ENCODE data around the gene PTPRB.

Gene PTPRB

DNA sequence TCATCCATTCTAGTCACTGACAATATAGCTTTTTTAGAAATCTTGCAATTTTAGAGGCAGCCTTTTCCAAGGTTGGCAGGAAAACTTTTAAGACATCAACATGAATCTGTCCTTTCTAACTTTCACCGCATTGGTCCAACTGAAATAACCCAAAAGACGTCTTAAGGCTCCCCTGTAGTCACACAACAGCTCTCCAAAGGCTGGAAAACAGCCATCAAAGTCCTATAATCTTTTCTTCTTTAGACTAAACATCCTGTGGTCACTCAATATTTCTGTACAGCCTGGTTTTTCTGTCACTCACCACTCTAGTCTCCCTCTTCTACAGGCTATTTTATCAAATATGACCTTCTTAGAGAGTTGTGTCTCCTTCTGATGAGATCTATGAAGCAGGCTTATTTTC is 4.5 kb upstream of the PTPRB start:
- DNase-seq: no peak

DNA sequence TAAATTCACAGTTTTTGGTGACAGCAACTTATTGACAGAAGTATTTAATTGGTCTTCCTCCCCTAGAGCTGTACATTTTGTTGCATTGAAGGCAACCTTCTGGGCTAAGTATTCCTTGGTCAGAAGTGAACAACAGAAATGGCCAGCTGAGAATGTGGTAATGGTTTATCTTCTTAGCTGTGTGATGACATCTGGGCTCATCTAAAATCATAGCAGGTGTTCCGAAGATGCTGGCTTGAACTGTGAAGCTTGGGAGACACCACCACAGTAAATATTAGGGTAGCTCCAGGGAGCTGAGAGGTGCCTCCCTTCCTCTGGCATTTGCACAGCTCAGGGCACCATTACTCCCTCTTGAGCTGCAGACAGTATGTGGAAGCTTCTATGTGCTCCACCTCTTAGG is 3.7 kb upstream of the PTPRB start:
- DNase-seq: no peak

DNA sequence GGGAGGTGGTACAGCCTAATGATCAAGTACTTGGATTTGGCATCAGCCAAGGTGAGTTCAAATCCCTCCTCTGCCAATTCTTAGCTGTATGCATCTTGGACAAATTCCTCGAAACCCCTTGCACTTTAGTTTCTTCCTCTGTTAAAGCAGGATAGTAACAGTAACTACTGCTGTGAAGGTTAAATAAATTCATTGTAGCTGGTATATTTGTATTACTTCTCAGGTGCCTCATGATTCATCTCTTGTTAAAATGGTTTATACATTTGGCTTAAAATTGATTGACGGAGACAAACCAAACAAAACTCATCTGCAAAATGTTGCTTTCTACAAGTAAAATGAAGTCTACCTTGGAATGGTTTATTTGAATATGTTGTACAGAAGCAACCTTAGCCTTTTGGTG is 2.3 kb upstream of the PTPRB start:
- DNase-seq: no peak

DNA sequence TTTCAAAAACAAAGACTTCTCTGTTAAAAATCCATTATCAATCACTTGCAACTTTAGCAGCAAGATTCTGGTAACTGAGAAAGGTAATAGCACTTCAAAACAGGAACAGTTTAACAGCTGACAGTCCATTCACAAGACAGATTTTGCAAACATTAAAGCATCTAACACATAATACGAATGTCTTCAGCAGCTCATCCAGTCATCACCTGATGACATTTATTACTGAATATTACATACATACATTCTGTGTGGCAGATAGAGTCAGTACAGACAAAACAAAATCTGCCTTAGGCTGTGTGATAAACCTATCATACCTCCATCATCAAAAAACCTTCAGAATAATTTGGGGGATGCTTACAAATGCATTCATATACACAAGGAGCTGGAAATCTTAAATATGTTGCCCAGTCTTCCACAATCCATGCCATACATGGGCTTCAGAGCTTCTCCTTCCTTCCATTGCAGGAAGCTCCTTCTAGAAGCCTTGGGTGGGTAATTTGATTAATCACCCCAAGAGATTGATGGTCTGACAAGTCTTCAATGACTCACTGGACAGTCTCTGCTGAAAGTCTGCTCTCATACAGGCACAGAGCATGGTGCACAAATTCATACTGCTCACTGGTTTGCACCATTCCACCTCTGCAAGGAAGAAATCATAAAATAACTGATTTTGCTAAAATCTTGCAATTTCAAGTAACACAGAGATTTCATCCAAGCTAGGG is 1.6 kb upstream of the PTPRB start:
- no peak for DNase-seq

DNA sequence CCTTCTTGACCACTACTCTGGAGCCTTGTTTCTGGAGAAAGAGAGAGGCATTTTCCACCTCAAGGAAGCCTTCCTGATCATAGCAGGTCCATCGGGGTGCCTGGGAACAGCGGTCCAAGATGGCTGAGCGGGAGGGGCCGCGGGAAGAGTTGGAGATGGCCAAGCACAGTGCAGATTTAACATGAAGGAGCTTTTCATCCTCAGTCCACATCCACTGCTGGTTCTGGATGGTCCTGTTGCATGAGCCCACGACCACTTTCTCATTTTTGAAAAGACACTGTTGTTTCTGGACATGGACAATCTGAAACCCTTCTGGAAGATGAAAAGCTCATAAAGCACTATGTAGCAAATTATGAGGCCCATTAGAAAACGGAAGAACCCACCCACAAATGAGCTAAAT is 1.5 kb downstream of the PTPRB start:
- no peak for DNase-seq

DNA sequence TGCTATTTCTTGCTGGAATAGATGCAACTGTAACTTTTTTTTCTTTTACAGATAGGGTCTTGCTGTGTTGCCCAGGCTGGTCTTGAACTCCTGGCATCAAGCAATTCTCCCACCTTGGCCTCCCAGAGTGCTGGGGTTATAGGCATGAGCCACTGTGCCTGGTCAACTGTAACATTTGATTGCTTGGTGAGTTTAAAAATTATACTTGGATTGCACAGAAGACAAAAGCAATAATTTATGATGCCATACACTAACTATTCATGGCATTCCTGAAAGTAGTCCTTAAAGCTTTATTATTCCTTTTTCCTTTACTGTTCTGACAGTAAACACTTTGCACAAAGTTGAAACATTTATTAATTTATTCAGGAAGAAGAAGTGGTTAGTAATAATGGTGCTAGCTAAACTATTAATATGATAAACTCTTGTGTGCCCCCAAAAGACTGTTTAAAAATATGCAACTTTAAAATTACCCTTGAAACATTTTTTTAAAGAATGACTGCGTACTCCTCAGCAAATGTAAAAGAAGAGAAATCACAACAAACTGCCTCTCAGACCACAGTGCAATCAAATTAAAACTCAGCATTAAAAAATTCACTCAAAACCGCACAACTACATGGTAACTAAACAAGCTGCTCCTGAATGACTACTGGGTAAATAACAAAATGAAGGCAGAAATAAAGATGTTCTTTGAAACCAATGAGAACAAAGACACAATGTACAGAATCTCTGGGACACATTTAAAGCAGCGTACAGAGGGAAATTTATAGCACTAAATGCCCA is 8.3 kb downstream of the PTPRB start:
- DNase-seq: no peak

DNA sequence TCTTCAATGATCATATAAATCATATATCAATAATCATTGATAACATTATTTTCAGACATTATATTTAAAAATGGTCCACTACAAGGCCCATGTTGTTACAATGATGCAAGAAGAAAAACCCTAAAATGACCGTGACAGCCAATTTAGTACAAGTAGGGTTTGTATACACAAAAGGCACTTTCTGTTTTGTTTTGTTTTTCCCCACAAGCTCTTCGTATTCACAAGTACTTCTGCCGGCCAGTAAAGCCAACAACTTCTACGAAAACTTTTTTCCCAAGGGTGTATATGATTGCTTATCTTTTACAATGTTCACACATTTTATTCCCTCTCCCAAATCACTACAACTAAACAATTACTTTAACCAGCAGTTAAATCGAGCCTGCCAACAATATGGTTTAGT is 9.6 kb downstream of the PTPRB start:
- DNase-seq: no peak

DNA sequence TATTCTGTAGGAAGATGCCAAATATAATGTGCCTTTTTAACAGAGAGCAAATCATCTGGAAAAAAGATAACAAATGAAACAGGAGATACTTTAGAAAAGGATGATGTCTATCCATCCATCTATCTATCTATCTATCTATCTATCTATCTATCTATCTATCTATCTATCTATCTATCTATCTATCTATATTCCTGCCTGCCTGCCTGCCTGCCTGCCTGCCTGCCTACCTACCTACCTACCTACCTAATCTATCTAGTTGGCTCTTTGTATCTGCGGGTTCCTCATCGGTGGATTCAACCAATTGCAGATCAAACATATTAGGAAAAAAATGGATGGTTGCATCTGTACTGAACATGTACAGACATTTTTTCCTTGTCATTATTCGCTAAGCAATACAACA is 11.0 kb downstream of the PTPRB start:
- no peak for DNase-seq

DNA sequence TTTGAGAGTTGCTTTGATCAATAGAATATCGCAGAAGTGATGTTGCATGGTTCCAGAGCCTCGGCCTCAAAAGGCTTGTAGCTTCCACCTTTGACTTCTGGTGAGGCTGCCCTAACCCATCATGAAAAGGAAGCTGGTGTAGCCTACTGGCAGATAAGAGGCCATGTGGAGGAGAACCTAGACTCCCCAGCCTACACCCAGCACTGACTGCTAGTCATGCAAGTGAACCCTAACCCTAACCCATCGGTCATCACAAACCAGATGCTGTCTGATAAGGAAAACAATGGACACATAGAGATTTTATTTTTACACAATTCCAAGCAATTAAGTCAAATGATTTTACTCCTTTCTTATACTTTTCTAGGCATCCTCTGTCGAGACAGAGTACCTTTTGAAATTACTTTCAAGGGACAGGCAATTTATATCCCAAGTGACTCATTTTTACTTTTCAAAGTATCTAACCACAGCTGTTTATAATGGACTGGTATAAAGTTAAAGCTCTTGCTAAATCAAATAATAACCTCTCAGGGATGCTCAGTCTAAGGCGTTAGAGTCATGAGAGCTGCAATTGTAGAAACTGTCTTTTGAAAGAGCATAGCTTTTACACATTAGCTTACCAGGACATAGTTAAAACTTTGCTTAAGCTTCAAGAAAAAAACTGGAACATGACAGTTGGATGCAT is 17.6 kb downstream of the PTPRB start:
- no peak for DNase-seq

DNA sequence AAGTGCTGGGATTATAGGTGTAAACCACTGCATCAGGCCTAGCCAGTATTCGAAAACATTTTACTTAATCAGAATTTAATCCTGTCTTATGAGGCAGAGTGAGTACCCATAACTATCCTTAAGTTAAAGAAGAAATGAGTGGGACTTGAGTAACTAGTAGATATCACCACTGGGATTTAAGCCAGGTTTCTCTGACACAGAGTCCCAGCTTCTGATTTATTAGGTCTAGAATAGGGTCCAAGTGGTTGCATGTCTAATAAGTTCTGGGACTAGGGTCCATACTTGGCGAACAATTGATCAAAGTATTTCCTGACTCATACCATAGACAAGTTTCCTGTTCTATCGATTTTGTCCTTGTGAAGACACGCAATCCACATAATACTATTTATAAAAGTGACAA is 18.9 kb downstream of the PTPRB start:
- DNase-seq: no peak

DNA sequence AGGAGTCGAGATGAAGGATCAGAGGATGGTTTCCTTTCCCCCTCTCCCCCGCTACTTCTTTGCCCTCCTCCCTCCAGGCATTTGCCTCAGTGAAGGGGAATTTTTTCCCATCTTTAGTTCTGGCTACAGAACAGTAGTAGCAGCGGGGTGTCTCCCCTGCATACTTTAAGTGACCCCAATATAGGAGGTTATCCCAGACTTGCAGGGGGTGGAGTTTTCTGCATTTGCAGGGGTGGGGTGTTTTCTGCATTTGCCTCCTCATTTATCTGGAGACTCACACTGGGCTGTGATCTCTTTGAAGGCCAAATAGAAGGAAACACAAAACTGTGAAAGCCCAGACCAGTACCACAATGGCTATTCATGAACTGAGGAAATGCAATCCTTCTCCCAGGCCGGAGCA is 19.8 kb downstream of the PTPRB start:
- no peak for DNase-seq

DNA sequence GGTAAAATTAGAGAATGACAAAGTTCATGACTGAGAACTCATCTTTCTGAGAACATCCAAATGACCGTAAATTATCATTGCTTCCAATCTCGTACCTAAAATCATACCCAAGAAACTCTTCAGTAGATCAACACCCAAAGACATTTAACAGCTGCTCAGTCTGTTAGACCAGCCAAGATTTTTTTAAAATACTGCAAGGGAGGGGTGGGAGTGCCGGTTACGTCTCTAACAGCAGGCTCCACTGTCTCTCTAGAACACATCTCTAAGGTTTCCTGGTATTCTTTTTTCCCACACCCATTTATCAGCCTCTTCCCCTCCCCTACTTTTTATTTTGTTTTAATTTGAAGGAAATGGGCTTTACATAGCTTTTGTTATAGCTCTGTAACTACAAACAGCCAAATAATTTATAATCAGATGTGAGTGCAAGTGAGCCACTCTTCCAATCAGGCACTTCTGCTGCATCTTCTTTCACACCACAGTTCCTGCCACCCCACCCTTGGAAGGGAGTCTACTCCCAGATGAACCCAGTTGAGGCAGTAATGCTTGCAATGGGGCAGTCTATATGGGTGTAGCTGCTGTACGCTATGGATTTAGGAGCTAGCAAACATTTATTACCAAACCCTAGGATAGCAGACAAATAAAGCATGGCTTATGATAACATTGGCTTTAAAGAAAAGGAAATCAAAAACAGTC is 21.9 kb downstream of the PTPRB start:
- no peak for DNase-seq

DNA sequence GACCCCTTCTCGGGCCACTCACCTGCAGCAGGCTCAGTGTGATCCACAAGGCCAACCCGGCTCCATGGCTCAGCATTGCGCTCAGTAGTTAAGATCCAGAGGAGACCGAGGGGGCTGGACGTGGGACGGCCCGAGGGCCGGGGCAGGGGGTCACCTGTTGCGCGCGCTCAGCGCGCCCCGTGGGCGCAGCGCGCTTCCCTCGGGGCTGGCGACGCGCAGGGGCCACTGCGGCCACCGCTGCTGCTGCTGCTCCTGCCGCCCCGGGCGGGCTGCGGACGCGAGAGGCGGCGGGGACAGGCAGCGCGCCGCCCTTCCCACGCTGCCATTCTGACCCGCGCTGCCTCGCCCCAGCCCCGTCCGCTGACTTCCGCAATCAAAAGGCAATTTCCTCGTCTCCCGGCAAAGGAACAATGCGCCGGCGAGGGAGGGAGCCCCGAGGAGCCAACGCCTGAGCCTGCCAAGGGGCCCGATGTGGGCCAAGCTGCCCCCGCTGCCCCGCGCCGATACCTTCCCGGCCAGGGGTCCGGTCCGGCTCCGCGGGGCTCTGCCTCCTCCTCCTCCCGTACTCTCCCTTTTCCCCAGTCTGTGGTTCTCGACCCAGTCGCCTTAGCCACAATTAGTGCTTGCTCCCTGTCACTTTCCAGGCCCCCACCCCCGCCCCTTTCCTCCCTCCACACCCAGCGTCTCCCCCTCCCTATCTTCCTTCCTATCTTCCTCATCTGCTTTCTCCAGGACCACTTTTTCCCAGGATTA is 27.3 kb downstream of the PTPRB start:
- DNase-seq: no peak

DNA sequence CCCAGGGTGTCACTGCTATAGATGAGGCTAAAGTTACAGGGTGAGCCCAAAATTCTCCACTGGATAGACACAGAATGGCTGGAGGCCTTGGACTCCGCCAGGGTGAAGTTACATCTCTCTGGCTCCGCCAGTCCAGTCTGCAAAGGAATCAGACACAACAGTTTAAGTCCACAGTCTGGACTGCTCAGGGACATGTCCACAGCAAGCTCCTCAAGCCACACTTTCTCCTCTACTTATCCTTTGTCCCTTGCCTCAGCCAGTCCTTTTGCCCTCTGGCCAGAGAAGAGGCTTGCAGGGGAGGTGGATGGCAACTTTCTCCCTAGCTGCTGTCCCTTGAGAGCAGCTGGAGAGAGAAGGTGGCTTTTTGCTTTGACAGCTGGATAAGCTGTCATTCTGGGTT is 28.0 kb downstream of the PTPRB start:
- DNase-seq: no peak

DNA sequence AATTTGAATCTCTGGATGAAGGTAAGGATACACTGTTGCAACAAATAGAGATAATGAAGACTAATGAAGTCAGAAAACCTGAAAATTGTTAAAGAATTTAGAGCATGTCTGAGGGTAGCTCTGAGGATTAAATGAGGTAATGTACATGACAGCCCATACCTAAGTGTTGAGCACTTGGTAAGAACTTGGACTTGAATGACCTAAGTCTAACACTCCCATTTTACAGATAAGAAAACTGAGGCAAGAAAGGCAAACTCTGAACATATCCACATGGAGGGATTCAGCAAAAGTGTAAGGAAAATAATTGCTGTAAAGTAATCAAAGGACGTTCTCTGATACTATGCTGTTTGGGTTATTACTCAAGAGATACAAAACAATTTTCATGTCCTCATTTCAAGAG is 29.0 kb downstream of the PTPRB start:
- no peak for DNase-seq

DNA sequence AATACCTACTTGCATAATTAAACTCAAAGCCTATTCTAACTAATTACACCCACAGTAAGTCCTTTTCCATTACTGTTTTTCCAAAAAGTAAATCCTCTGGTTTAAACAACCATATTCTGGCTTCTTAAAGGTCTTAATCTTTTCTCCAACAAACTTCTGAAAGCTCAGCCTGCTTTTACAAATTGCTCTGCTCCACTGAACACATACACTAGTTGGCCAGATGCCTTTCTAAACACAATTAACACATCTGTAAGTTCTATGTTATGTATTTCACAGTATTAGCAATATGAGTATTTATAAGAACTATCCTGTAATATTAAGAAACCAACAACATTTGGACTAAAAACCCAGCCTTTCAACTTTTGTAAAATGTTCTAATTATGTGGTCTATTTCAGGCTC is 30.1 kb downstream of the PTPRB start:
- no peak for DNase-seq

DNA sequence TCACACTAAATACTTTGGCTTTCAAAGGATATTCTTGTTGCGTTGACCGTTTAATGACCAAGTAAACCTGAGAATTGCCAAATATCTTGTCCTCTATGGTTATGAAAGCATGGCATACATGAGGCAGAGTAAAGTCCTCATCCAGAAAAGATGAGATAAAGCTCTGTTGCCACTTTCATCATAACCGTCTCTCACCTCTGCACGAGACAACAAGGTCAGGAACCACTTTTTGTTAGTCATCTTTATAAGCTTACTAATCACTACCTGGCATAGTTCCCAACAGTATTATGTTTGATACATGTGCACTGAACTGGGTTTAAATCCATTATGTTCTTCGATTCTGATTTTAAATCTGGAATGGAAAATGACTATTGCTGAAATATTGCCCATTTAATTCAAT is 31.3 kb downstream of the PTPRB start:
- no peak for DNase-seq

DNA sequence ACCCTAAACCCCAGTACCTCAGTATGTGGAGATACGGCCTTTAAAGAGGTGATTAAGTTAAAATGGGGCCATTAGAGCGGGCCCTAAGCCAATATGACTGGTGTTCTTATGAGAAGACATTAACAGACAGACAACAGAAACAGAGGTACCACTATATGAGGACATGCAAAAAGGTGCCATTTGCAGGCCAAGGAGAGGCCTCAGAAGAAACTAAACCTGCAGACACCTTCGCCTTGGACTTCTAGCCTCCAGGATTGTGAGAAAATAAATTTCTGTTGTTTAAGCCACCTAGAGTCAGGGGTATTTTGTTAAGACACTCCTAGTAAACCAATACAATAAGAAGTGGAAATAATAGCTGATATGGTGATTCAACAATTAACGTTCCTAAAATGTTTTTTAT is 32.6 kb downstream of the PTPRB start:
- DNase-seq: no peak

DNA sequence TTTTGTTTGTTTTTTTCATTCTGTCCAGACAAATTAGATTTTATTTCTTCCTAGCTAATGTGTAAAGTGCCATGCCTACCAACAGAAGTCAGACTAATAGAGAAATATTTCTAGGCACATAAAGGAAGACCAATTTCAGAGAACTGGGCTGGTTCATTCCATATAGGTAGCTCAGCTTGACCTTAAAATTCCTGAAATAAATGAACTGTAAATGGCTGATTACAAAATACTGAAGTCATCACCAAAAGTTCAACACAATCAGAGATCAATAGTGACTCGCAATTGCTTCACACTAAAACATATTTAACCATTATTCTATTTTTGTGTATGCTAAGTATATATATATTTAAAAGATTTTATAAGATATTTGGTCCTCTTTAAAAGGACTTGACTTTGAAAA is 34.2 kb downstream of the PTPRB start:
- DNase-seq: no peak

DNA sequence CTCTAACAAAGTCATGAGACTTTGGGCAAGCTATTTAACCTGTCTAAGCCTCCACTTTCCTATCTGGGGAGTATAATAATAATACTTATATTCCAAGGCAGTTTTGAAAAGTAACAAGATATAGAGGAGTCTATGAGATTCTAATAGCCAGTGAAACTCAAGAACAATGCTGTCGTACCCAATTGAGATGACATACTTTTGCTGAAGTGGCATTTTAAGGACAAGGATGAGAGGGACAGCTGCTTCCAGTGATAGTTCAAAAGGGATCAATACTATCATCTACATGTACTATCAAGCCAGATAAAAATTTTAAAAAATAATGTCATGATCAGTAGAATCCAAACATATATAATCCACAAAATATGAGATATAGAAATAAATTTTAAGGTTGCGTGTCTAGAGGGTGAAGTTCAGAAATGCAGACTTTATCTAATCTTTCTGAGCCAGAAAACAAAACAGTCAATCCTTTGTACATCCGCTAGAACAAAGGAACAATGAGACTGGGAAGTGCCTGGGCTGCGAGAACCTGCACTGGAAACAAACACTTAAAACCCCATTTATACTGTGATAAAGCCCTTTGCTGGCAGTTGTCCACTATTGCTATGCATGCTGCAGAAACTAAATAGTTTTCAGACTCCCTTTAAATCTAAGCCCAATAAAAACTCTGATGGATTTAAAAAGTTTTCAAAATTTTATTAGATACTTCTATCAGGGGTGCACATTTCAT is 38.6 kb downstream of the PTPRB start:
- DNase-seq: no peak

DNA sequence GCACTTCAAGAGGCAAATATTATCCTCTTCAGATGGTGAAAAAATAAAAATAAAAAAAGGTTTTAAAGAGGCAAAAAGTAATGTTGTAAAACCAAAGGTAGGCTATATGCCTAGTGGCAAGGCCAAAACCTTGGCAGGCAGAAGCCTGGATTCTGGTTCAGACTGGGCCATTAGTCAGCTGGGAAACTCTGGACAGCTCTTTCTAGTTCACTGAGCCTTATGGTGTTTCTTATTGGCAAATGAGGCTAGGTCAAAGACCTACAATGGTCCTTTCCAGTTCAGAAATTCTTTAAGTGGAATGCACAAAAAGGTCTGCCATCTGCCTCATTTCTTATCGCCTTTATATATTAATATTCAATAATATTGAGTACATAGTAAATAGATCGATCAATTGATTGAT is 44.6 kb downstream of the PTPRB start:
- no peak for DNase-seq

DNA sequence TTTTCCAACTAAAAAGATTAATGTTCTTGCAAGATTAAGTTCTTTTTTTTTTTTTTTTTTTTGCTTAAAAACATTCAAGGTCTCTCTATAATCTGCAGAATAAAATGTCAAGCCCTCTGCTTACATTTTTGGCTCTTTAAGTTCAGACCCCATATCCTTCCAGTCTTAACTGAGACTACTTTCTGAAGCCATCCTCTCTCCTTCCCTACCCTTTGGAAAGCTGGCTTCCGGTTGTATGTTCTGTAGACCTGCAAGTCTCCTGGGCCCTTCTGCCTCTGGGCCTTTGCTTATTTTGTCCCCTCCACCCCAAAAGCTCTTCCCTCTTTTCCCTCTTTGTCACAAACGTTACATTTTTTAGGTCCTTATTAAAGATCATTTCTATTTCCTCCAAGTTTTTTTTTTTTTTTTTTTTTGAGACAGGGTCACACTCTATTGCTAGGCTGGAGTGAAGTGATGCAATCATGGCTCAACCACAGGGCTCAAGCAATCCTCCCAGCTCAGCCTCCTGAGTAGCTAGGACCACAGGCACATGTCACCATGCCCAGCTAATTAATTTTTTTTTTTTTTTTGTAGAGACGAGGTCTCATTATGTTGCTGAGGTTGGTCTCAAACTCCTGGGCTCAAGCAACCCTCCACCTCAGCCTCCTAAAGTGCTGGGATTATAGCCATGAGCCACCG is 46.5 kb downstream of the PTPRB start:
- DNase-seq: no peak
